NCI-H146 treated with DMSO at 0.1 percent for 48 hours (cell line): Measurements from ENCODE around the gene MTMR2.
A peak's percentile ranks its signal among the peaks of the same experiment; 100 is the strongest.
"Not testable (repeated sequence)": the region's sequence is repeated elsewhere in the genome, so short reads cannot be mapped to it uniquely, and the experiment has no call there.

Experiments used
- DNase-seq: peaks from one replicate; lab custom pipeline; 2025; ENCODE audit not compliant: unreplicated experiment; lab: John Stamatoyannopoulos, UW

The MTMR2 gene

DNA sequence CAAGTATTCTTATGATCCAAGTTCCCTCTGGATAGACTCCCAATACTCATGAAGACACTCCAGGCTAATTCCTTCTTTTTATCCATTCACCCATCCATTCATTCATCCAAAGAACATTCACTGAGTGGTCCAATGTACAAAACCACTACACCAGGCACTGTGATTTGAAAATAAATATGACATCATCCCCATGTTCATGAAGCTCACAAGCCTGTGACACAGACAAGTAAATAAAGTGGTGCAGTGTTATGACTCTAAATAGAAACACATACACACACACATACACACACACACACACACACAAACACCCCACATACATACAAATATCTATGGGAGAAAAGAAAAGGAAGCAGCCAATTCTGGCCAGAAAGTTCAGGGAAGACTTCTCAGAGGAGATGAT lies 35.5 kb downstream of the MTMR2 start:
- DNase-seq, result no peak

DNA sequence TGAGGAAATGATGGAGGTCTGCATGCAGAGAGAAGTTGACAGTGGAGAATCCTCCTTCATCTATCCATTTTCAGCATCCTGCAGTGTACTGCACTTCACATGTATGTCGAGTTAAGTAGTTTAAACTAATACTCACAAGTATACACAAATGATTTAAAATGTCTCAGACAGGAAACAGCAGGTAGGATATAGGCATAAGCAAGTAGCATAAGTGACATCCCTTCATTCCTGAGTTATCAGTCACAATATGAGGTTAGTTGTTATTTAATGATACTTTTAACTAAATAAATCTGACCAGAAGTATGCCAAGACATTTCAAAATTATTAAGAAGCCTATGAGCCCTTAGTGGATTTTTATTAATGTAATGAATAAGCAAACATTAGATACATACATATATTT lies 37.4 kb downstream of the MTMR2 start:
- no peak for DNase-seq

DNA sequence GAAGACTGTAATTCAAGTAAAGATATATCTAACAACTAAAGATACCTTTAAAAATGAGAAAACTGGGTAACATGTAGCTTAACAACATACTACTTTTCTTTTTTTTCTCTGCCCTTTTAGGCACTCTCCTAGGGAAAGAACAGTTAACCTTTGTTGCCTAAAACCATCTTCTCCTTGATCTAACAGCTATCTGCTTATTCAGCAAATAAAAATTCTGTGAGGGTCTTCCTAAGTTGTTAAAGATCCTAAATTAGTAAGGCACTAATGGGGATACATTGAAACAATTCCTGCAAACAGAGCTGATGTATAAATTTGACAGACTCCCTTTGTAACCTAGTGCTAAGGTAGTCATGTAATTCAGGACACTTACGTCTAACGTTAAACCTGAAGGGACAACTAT lies 39.1 kb downstream of the MTMR2 start:
- no peak for DNase-seq

DNA sequence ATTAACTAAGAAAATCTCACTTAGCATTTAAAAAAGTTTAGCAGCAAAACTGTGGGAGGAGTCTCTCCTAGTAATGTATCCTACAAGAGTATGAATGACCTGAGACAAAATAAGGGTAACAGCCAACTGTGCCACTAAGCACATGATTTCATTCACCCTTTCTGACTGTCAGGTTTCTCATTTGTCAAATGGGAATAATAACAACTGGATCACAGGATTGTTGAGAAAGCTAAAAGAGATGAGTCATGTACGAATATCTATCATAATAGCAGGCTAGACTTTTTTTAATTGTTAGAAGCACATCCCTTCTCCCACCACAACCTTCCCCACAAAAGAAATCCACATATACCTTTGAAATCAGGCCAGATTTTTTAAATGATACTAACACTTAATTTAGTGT lies 39.5 kb downstream of the MTMR2 start:
- no peak for DNase-seq

DNA sequence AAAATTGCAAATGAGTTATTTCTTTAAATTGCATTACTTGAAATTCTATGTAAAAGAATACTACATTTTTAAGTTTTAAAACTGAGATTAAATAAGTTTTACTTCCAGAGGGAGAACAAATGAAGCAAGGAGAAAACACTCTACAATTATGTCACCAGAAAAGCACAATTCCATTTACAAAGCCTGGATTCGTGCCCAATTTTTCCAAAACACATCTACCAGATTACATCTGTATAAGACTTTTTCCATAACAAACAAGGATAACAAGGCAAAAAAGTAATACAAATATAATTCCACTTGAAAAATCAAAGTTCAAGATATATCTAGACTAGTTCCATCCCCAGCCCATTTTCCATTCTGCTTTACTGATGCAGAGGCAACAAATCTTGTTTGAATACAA lies 40.5 kb downstream of the MTMR2 start:
- DNase-seq, result no peak

DNA sequence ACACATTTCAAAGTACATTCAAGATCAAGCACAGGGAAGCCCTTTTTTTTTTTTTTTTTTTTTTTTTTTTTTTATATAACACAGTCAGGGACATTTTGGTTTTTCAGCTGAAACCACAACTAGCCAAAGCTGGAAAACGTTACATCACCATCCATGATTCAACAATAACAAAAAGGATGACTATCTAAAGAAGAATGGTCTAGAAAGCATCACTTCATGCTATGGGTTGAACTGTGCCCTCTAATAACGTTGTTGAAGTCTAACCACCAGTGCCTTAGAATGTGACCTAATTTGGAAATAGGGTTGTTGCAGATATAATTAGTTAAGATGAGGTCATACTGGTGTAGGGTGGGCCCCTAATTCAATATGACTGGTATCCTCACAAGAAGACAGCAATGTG lies 46.6 kb downstream of the MTMR2 start:
- no peak for DNase-seq

DNA sequence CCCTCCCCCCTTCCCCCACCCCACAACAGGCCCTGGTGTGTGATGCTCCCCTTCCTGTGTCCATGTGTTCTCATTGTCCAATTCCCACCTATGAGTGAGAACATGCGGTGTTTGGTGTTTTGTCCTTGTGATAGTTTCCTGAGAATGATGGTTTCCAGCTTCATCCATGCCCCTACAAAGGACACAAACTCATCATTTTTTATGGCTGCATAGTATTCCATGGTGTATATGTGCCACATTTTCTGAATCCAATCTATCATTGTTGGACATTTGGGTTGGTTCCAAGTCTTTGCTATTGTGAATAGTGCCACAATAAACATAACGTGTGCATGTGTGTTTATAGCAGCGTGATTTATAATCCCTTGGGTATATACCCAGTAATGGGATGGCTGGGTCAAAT lies 53.0 kb downstream of the MTMR2 start:
- not testable (repeated sequence) for DNase-seq

DNA sequence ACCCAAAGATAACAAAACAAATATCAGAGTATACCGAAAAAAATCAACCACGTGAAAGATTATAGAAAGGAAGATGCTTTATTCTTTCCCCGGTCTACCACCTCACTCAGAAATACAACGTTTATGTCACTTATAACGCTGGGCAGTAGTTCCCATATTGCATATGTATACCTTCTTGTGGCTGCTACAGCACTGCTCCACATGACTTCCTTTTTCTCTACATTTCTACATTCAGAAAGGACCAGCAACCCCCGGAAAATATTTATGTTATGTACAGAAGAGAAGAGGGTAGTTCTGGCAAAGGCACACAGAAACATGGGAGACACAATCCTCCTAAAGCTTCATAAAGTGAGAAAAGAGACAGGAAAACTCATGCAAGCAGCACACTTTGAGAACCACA lies 56.8 kb downstream of the MTMR2 start:
- DNase-seq, result no peak

DNA sequence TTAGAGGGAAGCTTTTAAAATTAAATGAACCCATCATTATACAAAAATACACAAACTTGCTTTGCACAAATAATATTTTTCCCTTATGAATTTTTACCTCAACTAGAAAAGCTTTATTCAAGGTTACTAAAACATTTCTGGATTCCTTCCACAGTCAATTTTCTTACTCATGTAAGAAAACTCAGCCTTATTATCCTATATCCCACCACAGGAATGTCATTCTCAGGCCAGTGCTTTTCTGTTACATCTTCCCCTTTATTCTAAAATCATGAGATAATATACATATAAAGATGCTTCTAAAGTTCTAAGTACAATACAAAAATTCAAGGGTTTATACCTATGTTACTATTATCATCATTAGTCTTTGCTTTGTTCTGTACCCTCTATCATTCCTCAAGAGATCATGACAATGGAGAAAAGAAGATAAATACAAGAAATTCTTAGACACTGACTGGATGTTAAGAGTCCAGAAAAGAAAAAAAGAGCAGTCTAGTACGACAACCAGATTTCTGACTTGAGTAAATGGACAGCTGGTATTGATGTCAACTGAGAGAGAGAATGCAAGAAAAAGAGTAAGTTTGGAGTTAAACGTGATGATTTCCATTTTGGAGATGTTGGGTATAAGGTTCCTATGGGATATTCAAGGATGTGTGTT lies 60.3 kb downstream of the MTMR2 start:
- no peak for DNase-seq

DNA sequence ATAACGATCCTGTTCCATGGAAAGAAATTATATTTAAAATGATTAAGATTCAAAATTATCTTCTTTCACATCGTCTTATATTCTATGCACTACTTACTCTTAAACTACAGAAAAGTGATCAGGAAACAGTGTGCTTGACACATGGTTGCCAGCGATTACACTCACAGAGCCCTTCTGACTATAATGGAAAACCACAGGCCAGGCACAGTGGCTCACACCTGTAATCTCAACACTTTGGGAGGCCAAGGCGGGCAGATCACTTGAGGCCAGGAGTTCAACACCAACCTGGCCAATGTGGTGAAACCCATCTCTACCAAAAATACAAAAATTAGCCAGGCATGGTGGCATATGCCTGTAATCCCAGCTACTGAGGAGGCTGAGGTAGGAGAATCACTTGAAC lies 63.9 kb downstream of the MTMR2 start:
- DNase-seq, result not testable (repeated sequence)

DNA sequence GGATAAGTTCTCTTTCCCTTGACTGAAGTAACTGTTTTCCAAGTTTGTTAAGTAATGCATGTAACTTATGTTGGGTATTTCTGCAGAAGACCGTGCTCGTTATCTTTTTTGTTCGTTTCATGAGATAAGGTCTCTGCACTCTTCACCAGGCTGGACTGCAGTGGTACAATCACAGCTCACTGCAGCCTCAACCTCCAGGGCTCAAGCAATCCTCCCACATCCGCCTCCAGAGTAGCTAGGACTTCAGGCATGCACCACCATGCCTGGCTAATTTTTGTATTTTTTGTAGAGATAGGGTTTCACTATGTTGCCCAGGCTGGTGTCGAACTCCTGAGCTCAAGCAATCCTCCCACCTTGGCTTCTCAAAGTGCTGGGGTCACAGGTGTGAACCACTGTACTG lies 69.5 kb downstream of the MTMR2 start:
- DNase-seq, result not testable (repeated sequence)

DNA sequence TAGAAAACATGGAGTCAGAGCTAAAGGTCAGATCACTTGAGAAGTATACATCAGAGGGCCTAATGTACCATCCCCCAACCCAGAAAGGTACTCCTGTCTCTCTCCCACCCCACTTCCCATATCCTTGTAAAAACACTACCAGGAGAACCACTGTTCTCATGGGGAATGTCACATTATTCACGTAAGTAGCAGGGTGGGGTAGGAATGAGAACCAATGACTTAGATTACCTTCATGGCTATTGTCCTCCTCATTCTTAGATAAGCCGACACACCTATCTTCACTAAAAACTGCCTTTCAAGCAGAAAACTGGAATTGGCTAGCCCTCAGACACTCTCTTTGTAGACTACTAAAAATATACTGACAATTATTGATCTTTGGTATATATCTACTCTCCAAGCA lies 70.0 kb downstream of the MTMR2 start:
- no peak for DNase-seq

DNA sequence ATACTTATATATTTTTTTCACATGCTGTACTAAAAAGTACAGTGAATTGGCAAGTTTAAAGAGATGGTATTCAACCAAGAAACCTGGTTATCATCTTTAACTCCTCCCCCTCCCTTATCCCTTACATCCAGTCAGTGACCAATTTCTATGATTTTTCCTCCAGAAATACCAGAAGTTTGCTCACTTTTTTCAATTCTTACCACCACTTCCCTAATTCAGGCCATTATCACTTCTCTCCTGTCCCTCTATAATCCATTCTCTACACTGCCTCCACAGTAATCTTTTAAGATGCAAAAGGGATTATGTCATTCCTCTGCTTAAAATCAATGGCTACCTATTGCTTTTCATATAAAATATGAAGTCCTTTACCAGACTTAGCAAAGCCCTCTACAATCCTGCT lies 70.8 kb downstream of the MTMR2 start:
- DNase-seq, result no peak

DNA sequence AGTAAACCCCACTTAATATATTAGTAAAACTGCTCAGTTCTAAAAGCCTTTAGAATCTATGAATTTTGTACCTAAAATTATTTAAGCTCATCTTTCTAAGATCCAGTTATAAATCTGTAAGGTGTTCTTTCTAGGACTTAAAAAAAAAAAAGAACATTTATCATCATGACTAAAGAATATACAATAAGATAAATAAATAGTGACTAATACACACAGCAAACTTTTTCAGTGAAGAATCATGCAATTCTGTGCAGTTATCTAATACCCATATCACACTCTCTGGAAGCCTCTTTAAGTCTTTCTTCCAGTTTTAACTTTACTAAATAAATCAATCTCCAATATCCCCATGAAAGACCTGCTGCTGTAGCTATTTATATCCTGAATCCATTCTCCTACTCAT lies 73.8 kb downstream of the MTMR2 start:
- DNase-seq, result no peak

DNA sequence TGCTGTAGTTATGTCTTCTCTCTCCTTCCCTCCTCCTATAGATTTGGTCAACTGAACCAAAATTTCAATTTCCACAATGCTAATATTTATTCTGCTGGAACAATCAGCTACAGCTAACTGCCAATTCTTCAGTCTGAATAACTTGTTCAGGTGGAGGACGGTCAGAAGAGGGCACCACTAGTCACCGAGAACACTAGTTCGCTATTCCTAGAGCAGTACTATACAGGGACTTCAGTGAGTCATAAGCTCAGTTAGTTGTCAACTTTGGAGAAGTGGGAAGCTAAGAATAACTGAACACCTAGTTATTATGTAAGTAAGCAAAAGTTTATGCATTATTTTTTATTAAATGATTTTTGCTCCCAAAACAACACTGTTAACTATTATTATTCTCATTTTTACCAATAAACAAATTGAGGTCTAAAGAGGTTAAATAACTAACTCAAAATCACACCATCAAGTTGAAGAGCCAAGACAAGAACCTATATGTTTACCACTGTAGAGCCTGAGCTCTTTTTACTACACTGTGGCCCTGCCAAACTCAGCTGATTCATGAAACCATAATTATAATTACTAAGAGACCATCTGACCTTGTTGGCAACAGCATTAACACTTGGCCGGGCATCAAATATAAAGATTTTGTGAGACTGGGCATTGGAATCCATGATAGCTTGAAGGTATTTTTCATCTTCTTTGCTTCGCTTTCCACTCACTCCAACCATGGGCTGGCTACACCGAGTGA lies 74.7 kb downstream of the MTMR2 start:
- DNase-seq, result peak; percentile 5

DNA sequence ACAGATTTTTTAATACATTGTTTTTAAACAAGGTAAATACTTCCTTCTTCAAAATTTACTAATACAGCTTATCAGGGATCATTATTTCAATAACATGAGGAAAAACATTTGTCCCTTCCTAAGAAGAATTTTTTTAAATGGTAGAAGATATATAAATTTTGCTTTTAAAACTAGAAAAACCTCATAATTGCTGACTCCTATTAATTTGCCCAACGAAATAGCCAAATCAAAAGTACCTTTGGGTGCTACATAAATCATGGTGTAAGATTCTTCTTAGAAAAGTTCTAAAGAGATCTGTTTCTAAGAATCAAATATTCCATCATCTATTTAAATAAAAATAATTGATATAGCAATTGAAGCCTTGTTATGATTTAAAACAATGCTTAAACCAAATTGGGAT lies 78.7 kb downstream of the MTMR2 start:
- no peak for DNase-seq

DNA sequence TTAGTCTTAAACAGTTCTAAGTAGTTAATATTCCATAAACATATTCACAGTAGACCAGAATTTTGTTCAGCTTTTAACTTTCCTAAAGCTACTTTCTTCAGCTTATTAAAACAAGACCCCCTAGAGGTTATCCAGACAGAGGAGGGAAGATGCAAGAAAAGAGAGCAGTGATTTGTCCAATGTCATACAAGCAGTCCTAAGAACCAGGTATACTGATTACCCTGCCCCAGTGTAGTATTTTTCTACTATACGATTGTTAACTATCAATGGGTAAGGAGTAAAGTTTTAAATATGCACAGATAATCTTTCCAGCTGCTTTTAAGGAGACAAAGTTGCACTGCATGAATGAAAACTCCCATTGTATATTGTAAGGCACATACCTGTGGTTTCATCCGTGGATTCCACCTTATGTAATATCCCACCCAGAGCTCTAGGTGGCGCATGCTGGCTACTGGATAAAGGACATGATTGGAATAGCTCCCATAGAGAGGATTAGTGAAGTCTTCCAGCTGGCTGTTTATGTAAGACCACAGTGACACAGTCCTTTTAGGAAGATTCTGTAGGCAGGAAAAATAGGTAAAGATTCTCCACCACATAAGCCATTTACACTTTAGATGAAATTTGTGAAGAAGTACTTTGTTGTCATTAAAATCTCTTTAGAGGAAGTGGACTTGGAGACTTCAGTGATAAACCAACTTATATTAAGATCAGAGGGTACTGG lies 88.0 kb downstream of the MTMR2 start:
- peak; percentile 66 for DNase-seq

DNA sequence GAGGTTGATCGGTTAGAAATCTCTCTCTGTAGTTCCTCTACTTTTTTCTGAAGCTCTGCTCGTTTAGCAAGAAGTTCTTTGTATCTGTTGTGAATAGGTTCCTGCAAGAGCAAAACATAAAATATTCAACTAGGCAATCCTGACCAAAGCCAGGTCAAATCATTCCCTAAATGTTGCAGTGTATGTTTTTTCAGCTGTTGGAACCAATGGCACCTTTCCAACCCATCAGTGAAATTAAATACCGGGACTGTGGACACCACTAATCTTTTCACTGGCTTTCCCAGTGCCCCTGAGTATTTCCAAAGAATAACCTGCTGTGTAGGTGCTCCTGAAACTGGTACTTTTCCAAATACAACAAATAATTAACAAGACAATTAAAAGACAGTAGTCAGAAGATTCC lies 88.6 kb downstream of the MTMR2 start:
- no peak for DNase-seq

DNA sequence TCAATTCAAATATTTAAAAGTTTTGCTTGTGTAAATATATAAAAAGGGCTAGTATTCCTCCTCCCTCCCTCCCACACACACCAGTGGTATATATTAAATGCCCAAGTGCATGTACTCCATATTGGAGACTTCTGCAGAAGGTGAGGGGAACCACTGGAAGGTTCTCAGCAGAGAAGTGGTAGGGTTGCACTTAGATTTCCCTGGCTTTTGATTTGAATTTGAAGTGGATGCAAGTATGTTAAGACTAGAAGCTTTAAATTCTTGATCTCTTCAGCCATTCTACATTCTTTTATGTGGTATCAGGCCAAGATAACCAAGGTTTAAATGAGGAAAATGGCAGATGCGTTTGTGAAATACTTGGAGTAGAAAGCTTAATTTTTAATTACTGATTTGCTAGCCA lies 90.5 kb downstream of the MTMR2 start:
- DNase-seq, result no peak

DNA sequence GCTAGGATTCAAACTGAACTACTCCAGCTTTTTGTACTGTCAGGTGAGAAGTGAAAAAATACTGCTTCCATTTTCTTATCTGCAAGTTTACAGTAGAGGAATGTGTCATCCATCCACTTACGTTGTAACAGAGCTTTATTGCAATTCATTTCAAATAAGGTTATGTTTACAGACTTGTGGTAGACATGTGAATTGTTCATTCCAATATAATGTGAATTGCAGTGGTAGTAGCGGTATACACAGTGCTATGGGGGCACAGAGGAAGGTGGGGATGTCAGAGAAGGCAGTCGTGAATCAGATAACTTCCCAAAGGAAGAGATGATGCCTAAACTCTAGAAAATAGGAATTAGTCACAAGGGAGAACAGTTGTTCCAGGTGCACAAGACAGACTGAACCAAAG lies 91.1 kb downstream of the MTMR2 start:
- no peak for DNase-seq

DNA sequence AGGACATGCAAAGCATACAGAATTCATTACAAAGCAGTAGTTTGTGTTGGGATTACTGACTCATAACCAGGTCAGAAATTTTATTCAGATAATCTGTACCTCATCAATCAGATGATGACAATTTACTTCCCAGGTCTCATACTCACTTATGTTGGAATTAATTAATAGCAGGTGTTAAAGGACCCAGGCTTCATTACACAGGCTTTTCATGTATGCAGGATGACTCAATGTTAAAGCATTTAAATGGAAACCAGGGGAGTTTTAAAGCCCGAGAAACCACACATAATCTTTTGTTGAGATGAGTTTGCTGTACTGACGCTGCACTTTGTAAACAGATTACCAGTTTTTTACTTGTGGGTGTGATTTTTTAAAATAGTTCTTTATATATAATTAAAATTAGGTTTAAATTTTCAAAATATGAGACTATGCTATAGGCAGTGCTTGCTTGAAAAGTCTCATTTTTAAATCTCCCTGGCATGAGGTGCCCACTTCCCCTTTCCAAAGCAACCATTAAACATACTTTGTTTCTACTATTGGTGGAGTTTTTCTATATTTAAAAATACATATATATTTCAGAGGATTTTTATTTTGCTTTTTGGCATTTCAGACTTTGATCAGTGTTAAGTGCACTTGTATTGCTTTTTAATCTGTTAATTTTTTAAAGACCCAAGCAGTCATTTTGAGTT lies 92.6 kb downstream of the MTMR2 start:
- DNase-seq, result peak; percentile 11
